Measurements from ENCODE around the gene CD151.

CD151 gene

DNA sequence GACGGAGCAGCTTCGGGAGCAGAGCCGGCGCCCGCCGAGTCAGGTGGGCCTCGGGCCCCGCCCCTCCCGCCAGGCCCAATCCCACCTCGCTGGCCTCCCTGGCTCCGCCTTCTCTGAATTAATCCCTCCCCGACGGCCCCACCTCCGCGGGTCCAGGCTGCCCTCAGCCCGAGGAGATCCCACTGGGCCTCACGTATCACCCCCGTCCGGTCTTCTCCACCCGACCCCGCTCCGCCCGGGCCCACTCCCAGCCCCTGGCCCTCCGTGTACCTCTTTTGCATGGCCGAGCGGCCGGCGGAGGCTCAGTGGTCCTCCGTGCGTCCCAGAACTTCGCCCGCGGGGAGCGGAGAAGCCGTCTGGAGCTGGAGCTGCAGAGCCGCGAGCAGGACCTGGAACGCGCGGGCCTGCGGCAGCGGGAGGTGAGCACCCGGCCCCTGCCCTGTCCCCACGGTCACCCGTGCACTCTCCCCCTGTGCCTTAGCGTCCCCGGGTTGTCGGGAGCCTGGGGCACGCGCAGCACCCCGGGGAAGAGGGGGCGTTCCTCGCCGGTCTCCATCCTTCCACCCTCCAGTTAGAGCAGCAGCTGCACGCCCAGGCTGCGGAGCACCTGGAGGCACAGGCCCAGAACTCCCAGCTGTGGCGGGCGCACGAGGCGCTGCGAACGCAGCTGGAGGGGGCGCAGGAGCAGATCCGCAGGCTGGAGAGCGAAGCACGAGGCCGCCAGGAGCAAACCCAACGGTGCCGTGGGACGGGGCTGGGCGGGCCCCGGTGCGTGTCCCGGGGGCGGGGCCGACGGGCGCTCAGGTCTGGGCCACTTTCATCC lies 2.2 kb upstream of the CD151 start:
- H3K27ac ChIP-seq (ENCODE audit: insufficient read depth, low read depth, low read length, poor library complexity, severe bottlenecking) = no peak overlapping the region
- H3K27me3 ChIP-seq (ENCODE audit: control insufficient read depth, insufficient read depth, low read length, poor library complexity, severe bottlenecking) = peaks cover 71% of the 10 kb centered on the region
- H3K36me3 ChIP-seq (ENCODE audit: control insufficient read depth, insufficient read depth, low read length) = no peaks in the 10 kb centered on the region
- H3K4me1 ChIP-seq (ENCODE audit: control insufficient read depth, insufficient read depth, low read length) = peaks cover 64% of the 10 kb centered on the region
- H3K9me3 ChIP-seq (ENCODE audit: control insufficient read depth, low read length) = no peaks in the 10 kb centered on the region
- peak overlapping the region; percentile 33 for H3K4me3 ChIP-seq (ENCODE audit: insufficient read depth, low read depth, low read length)
- WGBS, 2 experiments = 1% methylated on average over 78 of the region's 78 CpGs

GRCh38 chr11:831118-831864 lies 1.5 kb upstream of the CD151 start:
- H3K36me3 ChIP-seq (ENCODE audit: control insufficient read depth, insufficient read depth, low read length) = no peaks in the 10 kb centered on the region
- no peak overlapping the region for H3K27ac ChIP-seq (ENCODE audit: insufficient read depth, low read depth, low read length, poor library complexity, severe bottlenecking)
- WGBS, 2 experiments = 9 to 13% methylated on average over 31 of the region's 31 CpGs
- peak overlapping the region; percentile 33 for H3K4me3 ChIP-seq (ENCODE audit: insufficient read depth, low read depth, low read length)
- peaks cover 63% of the 10 kb centered on the region for H3K27me3 ChIP-seq (ENCODE audit: control insufficient read depth, insufficient read depth, low read length, poor library complexity, severe bottlenecking)
- peaks cover 64% of the 10 kb centered on the region for H3K4me1 ChIP-seq (ENCODE audit: control insufficient read depth, insufficient read depth, low read length)
- no peaks in the 10 kb centered on the region for H3K9me3 ChIP-seq (ENCODE audit: control insufficient read depth, low read length)

GRCh38 chr11:831961-832528 lies 707 bp upstream of the CD151 start:
- no peak overlapping the region for H3K27ac ChIP-seq (ENCODE audit: insufficient read depth, low read depth, low read length, poor library complexity, severe bottlenecking)
- H3K4me1 ChIP-seq (ENCODE audit: control insufficient read depth, insufficient read depth, low read length) = peaks cover 61% of the 10 kb centered on the region

DNA sequence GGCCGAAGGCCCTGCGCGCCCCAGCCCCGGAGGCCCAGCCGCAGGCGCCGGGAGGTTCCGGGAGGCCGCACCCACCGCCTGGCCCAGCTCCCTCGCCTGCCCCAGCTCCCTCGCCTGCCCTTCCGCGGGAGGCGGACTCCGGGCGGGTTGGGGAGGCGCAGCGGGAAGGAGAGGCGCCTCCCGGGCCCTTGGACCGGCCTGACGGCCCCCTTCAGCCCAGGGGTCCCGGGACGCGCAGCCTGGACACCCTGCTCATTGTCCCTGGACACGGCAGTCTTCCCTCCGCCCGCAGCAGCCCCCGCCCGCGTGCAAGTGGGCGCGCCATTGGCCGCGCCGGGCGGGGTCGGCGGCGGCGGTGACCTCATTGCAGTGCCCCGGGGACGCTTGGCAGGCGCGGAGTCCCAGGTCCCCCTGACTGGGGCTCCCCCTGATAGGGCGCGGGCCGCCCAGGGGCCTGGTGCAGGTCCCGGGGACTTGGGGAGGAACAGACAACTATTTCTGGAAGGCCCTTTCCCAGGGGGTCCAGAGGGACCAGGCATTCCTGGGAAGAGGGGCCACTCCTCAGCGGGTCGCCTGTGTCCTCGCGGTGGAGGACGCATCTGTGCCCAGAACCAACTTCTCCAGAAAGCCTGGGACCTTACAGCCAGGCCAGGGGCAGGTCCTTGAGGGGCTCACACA lies 501 bp downstream of the CD151 start:
- no peak overlapping the region for H3K27ac ChIP-seq (ENCODE audit: insufficient read depth, low read depth, low read length, poor library complexity, severe bottlenecking)

More at GRCh38 chr11:831961-832528, 707 bp upstream of the CD151 start:
- WGBS, 2 experiments = 37 to 39% methylated on average over 23 of the region's 23 CpGs
- no peaks in the 10 kb centered on the region for H3K9me3 ChIP-seq (ENCODE audit: control insufficient read depth, low read length)
- H3K4me3 ChIP-seq (ENCODE audit: insufficient read depth, low read depth, low read length) = peak overlapping the region; percentile 61
- peaks cover 6% of the 10 kb centered on the region for H3K36me3 ChIP-seq (ENCODE audit: control insufficient read depth, insufficient read depth, low read length)
- H3K27me3 ChIP-seq (ENCODE audit: control insufficient read depth, insufficient read depth, low read length, poor library complexity, severe bottlenecking) = peaks cover 56% of the 10 kb centered on the region

DNA sequence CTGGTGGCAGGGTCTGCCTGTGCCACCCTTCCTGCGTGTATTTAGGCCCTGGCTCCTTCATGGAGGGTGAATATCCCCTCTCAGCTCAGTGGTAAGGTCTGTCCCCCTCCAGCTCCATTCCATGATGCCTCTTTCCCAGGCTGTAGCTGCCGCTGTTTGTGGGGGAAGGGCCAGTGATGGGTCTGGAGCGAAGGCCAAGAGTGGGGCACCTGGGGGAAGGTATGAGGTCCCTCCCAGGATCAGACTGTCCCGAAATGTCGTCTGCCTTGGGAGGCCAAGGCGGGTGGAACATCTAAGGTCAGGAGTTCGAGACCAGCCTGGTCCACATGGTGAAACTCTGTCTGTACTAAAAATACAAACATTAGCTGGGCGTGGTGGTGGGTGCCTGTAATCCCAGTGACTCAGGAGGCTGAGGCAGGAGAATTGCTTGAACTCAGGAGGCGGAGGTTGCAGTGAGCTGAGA lies 1.1 kb downstream of the CD151 start:
- H3K27ac ChIP-seq (ENCODE audit: insufficient read depth, low read depth, low read length, poor library complexity, severe bottlenecking) = no peak overlapping the region
- H3K9me3 ChIP-seq (ENCODE audit: control insufficient read depth, low read length) = no peaks in the 10 kb centered on the region
- peak overlapping the region; percentile 61 for H3K4me3 ChIP-seq (ENCODE audit: insufficient read depth, low read depth, low read length)
- H3K4me1 ChIP-seq (ENCODE audit: control insufficient read depth, insufficient read depth, low read length) = peaks cover 45% of the 10 kb centered on the region
- H3K36me3 ChIP-seq (ENCODE audit: control insufficient read depth, insufficient read depth, low read length) = peaks cover 13% of the 10 kb centered on the region
- peaks cover 37% of the 10 kb centered on the region for H3K27me3 ChIP-seq (ENCODE audit: control insufficient read depth, insufficient read depth, low read length, poor library complexity, severe bottlenecking)
- WGBS, 2 experiments = 53 to 59% methylated on average over 9 of the region's 9 CpGs

More for the DNA sequence above, 501 bp downstream of the CD151 start:
- peaks cover 43% of the 10 kb centered on the region for H3K27me3 ChIP-seq (ENCODE audit: control insufficient read depth, insufficient read depth, low read length, poor library complexity, severe bottlenecking)
- peaks cover 8% of the 10 kb centered on the region for H3K36me3 ChIP-seq (ENCODE audit: control insufficient read depth, insufficient read depth, low read length)
- 1% methylated on average over 55 of the region's 55 CpGs for WGBS, 2 experiments
- H3K4me3 ChIP-seq (ENCODE audit: insufficient read depth, low read depth, low read length) = peak overlapping the region; percentile 61
- peaks cover 51% of the 10 kb centered on the region for H3K4me1 ChIP-seq (ENCODE audit: control insufficient read depth, insufficient read depth, low read length)
- H3K9me3 ChIP-seq (ENCODE audit: control insufficient read depth, low read length) = no peaks in the 10 kb centered on the region

DNA sequence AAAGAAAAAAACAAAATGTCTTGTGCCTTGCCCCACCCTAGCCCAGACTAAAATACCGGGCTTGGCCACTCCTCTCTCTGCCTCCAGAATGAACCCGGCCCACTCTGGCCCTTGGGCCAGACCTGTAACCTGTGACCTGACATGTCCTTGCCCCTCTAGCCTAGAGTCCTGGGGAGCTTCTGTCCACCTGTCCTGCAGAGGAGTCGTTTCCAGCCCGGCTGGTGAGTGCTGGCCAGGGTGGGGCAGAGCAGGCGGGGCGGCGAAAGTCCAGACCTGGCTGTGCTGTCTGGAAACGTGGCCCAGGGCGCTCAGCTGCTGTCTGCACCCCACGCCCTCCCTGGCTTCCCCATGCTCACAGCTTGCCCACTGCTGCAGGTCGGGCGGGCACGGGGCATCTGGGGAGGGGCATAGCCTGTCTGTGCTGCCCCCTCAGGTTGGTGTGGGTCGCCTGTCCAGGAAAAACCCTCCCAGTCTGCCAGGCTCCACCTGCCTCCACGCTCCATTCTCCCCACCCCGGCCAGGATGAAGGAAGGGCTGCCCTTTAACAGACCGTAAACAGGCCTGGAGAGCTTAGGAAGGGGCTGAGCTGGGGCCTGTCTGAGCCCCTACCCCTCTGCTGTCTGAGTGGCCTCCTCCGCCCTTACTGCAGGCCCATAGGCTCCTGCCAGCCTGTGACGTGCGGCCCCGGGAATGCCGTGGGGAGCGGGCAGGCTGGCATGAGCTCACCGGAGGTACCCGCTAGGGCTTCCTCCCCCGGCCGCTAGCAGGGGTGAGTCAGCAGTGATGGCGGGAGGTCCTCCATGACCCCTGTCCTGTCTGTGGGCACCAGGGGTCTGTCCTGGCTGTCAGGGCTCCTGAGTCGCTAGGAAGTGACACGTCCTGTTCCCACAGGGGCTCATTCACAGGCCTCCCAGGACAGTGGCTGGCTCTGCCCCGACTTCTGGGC lies 1.9 kb downstream of the CD151 start:
- Histone ChIP-seq H3K27me3 (ENCODE audit: control insufficient read depth, insufficient read depth, low read length, poor library complexity, severe bottlenecking) (peaks cover 30% of the 10 kb centered on the region), H3K9me3 (ENCODE audit: control insufficient read depth, low read length) (no peaks in the 10 kb centered on the region), H3K4me3 (ENCODE audit: insufficient read depth, low read depth, low read length) (no peak overlapping the region), H3K36me3 (ENCODE audit: control insufficient read depth, insufficient read depth, low read length) (peaks cover 20% of the 10 kb centered on the region), H3K4me1 (ENCODE audit: control insufficient read depth, insufficient read depth, low read length) (peaks cover 37% of the 10 kb centered on the region), H3K27ac (ENCODE audit: insufficient read depth, low read depth, low read length, poor library complexity, severe bottlenecking) (no peak overlapping the region)
- 77 to 81% methylated on average over 31 of the region's 31 CpGs for WGBS, 2 experiments

DNA sequence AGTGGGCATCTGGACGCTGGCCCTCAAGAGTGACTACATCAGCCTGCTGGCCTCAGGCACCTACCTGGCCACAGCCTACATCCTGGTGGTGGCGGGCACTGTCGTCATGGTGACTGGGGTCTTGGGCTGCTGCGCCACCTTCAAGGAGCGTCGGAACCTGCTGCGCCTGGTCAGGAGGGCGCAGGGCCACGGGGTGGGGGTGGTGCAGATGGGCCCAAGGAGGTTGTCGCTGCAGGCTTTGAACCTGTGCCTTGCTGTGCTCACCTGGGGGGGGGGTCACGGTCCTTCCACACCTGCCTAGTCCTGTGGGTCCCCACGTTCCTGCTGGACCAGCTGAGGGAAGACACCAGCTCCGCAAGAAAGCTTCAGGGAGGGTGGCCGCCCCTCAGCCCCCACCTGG lies 3.5 kb downstream of the CD151 start:
- Histone ChIP-seq H3K36me3 (ENCODE audit: control insufficient read depth, insufficient read depth, low read length) (peaks cover 20% of the 10 kb centered on the region), H3K27ac (ENCODE audit: insufficient read depth, low read depth, low read length, poor library complexity, severe bottlenecking) (no peak overlapping the region), H3K9me3 (ENCODE audit: control insufficient read depth, low read length) (no peaks in the 10 kb centered on the region), H3K27me3 (ENCODE audit: control insufficient read depth, insufficient read depth, low read length, poor library complexity, severe bottlenecking) (peaks cover 13% of the 10 kb centered on the region), H3K4me1 (ENCODE audit: control insufficient read depth, insufficient read depth, low read length) (peaks cover 27% of the 10 kb centered on the region), H3K4me3 (ENCODE audit: insufficient read depth, low read depth, low read length) (no peak overlapping the region)
- 97% methylated on average over 14 of the region's 14 CpGs for WGBS, 2 experiments

- Histone ChIP-seq H3K36me3 (ENCODE audit: control insufficient read depth, insufficient read depth, low read length) (peaks cover 20% of the 10 kb centered on the region), H3K9me3 (ENCODE audit: control insufficient read depth, low read length) (no peaks in the 10 kb centered on the region), H3K4me3 (ENCODE audit: insufficient read depth, low read depth, low read length) (no peak overlapping the region), H3K27me3 (ENCODE audit: control insufficient read depth, insufficient read depth, low read length, poor library complexity, severe bottlenecking) (peaks cover 9% of the 10 kb centered on the region), H3K27ac (ENCODE audit: insufficient read depth, low read depth, low read length, poor library complexity, severe bottlenecking) (no peak overlapping the region), H3K4me1 (ENCODE audit: control insufficient read depth, insufficient read depth, low read length) (peaks cover 24% of the 10 kb centered on the region)
- 90 to 91% methylated on average over 9 of the region's 9 CpGs for WGBS, 2 experiments
These were observed 3.9 kb downstream of the CD151 start for GRCh38 chr11:836700-837099.
